ENCODE data around the gene GTF2H2C. TPM values are rescaled to one million over a fixed set of nuclear protein-coding genes. Genes with fewer than 3 reads are reported as not detected.
"Not testable (repeated sequence)": the region's sequence is repeated elsewhere in the genome, so short reads cannot be mapped to it uniquely, and the experiment has no call there.

The GTF2H2C gene
- total and polyA plus RNA-seq, 2 of the 4 experiments (the other 2 are of a cell fraction): 16.9 to 32.8 TPM

GRCh38 chr5:69601947-69602346, 42.0 kb downstream of the GTF2H2C start:
- H4K8ac ChIP-seq (ENCODE audit: low read depth in 2 of 2, low read length in 2 of 2); H3K9ac ChIP-seq (ENCODE audit: low read depth, low read length); H2BK20ac ChIP-seq (ENCODE audit: low read depth, low read length); POLR2A ChIA-PET (ENCODE audit: unreplicated experiment); CTCF ChIA-PET; ATAC-seq (ENCODE audit: low read depth); H3K9me1 ChIP-seq (ENCODE audit: insufficient read depth, low read length); H3K4me2 ChIP-seq (ENCODE audit: low read depth, low read length); H3K4ac ChIP-seq (ENCODE audit: low read depth, low read length); H2BK5ac ChIP-seq (ENCODE audit: low read depth, low read length, poor library complexity, severe bottlenecking); H3K18ac ChIP-seq (ENCODE audit: low read depth, low read length); H2BK120ac ChIP-seq (ENCODE audit: low read depth, low read length); H3K56ac ChIP-seq (ENCODE audit: extremely low read depth, insufficient read depth, low read length); H2AK9ac ChIP-seq (replicated peaks; ENCODE audit: low read depth, low read length, poor library complexity); H2AK5ac ChIP-seq (ENCODE audit: low read depth, low read length); H4K20me1 ChIP-seq (ENCODE audit: insufficient read depth, low read length); H3K79me1 ChIP-seq (ENCODE audit: low read depth in 1 of 2, low read length in 2 of 2); H3K14ac ChIP-seq (replicated peaks; ENCODE audit: low read depth, low read length); BruUV-seq (replicated peaks); in situ Hi-C loops (cut with MboI; ENCODE audit: low sequenced_read_pairs); dilution Hi-C loops (cut with HindIII; ENCODE audit: low sequenced_read_pairs, unreplicated experiment); H3K36me3 ChIP-seq (ENCODE audit: control insufficient read depth, insufficient read depth, low read length); H3K23ac ChIP-seq (ENCODE audit: low read depth, low read length); H2AFZ ChIP-seq (replicated peaks; ENCODE audit: low read length, poor library complexity); H2BK15ac ChIP-seq (ENCODE audit: low read depth, low read length); H4K91ac ChIP-seq (ENCODE audit: insufficient read depth, low read depth, low read length); H3K4me3 ChIP-seq (ENCODE audit: insufficient read depth, low read depth, low read length); H3K4me1 ChIP-seq (ENCODE audit: control insufficient read depth, insufficient read depth, low read length); H3K27me3 ChIP-seq (ENCODE audit: control insufficient read depth, insufficient read depth, low read length); H4K5ac ChIP-seq (ENCODE audit: low read depth, low read length); H3K27ac ChIP-seq (ENCODE audit: insufficient read depth, low read length); DNase-seq; H3K9me3 ChIP-seq (ENCODE audit: control insufficient read depth, insufficient read depth, low read length); intact Hi-C loops (cut with micrococcal nuclease): not testable (repeated sequence)
- no CpG with 5 or more reads among the region's 6 CpGs for WGBS, 2 experiments (ENCODE audit: extremely low coverage in 2 of 2, insufficient read length in 1 of 2)

GRCh38 chr5:69606839-69607238, 46.8 kb downstream of the GTF2H2C start:
- H4K91ac ChIP-seq (ENCODE audit: insufficient read depth, low read depth, low read length); H3K9ac ChIP-seq (ENCODE audit: low read depth, low read length); H3K4me1 ChIP-seq (ENCODE audit: control insufficient read depth, insufficient read depth, low read length); intact Hi-C loops (cut with micrococcal nuclease); DNase-seq; H4K8ac ChIP-seq (ENCODE audit: low read depth in 2 of 2, low read length in 2 of 2); H4K20me1 ChIP-seq (ENCODE audit: insufficient read depth, low read length); CTCF ChIA-PET; H3K36me3 ChIP-seq (ENCODE audit: control insufficient read depth, insufficient read depth, low read length); H3K9me3 ChIP-seq (ENCODE audit: control insufficient read depth, insufficient read depth, low read length); H3K79me1 ChIP-seq (ENCODE audit: low read depth in 1 of 2, low read length in 2 of 2); H2AK9ac ChIP-seq (replicated peaks; ENCODE audit: low read depth, low read length, poor library complexity); H3K9me1 ChIP-seq (ENCODE audit: insufficient read depth, low read length); H2BK120ac ChIP-seq (ENCODE audit: low read depth, low read length); H3K56ac ChIP-seq (ENCODE audit: extremely low read depth, insufficient read depth, low read length); BruUV-seq (replicated peaks); H3K4me2 ChIP-seq (ENCODE audit: low read depth, low read length); dilution Hi-C loops (cut with HindIII; ENCODE audit: low sequenced_read_pairs, unreplicated experiment); H2AK5ac ChIP-seq (ENCODE audit: low read depth, low read length); H3K23ac ChIP-seq (ENCODE audit: low read depth, low read length); in situ Hi-C loops (cut with MboI; ENCODE audit: low sequenced_read_pairs); H3K18ac ChIP-seq (ENCODE audit: low read depth, low read length); H3K4me3 ChIP-seq (ENCODE audit: insufficient read depth, low read depth, low read length); H3K27me3 ChIP-seq (ENCODE audit: control insufficient read depth, insufficient read depth, low read length); H3K14ac ChIP-seq (replicated peaks; ENCODE audit: low read depth, low read length); H2BK5ac ChIP-seq (ENCODE audit: low read depth, low read length, poor library complexity, severe bottlenecking); H2AFZ ChIP-seq (replicated peaks; ENCODE audit: low read length, poor library complexity); H3K4ac ChIP-seq (ENCODE audit: low read depth, low read length); H4K5ac ChIP-seq (ENCODE audit: low read depth, low read length); H2BK20ac ChIP-seq (ENCODE audit: low read depth, low read length); H3K27ac ChIP-seq (ENCODE audit: insufficient read depth, low read length); ATAC-seq (ENCODE audit: low read depth); H2BK15ac ChIP-seq (ENCODE audit: low read depth, low read length); POLR2A ChIA-PET (ENCODE audit: unreplicated experiment): not testable (repeated sequence)
- no CpG with 5 or more reads among the region's 6 CpGs for WGBS, 2 experiments (ENCODE audit: extremely low coverage in 2 of 2, insufficient read length in 1 of 2)

All from IMR-90 (cell line).